DND-41 (cell line): ENCODE data around the gene TRIM44.
"Not testable (repeated sequence)": the region's sequence is repeated elsewhere in the genome, so short reads cannot be mapped to it uniquely, and the experiment has no call there.

ENCODE experiments used
- EZH2 ChIP-seq: IDR thresholded peaks from 3 replicates; pipeline ENCODE4 v1.6.1; 2012; ENCODE audit warnings: borderline replicate concordance, low read depth, mild to moderate bottlenecking, moderate library complexity, low read length, inconsistent platforms; ENCODE audit not compliant: severe bottlenecking
- TF ChIP-seq, protein P1 (sequence below): IDR thresholded peaks from 2 replicates; pipeline ENCODE4 v1.5.1; 2012; ENCODE audit warnings: borderline replicate concordance, low read length, moderate library complexity, mild to moderate bottlenecking; ENCODE audit not compliant: poor library complexity, severe bottlenecking; ENCODE audit errors: extremely low read depth

GRCh38 chr11:35759951-35760350 is 97.4 kb downstream of the TRIM44 start:
- TF ChIP-seq, protein P1, sequence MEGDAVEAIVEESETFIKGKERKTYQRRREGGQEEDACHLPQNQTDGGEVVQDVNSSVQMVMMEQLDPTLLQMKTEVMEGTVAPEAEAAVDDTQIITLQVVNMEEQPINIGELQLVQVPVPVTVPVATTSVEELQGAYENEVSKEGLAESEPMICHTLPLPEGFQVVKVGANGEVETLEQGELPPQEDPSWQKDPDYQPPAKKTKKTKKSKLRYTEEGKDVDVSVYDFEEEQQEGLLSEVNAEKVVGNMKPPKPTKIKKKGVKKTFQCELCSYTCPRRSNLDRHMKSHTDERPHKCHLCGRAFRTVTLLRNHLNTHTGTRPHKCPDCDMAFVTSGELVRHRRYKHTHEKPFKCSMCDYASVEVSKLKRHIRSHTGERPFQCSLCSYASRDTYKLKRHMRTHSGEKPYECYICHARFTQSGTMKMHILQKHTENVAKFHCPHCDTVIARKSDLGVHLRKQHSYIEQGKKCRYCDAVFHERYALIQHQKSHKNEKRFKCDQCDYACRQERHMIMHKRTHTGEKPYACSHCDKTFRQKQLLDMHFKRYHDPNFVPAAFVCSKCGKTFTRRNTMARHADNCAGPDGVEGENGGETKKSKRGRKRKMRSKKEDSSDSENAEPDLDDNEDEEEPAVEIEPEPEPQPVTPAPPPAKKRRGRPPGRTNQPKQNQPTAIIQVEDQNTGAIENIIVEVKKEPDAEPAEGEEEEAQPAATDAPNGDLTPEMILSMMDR = not testable (repeated sequence)
- TF ChIP-seq EZH2 = not testable (repeated sequence)
